Tongue (tissue), 2 donors: Measurements from ENCODE around the gene GALNTL6. TPM values are rescaled to one million over a fixed set of nuclear protein-coding genes. Genes with fewer than 3 reads are reported as not detected.
A peak's percentile ranks its signal among the peaks of the same experiment; 100 is the strongest.

Experiments used
- DNase-seq: peaks from one replicate; pipeline ENCODE4 v3.0.0-alpha.2; 2015
- total RNA-seq: library from RNA; depleted of rRNA; stranded (reverse); fragments of >200 nt; gene quantifications from one replicate; pipeline ENCODE4 v1.2.3, GENCODE V29; 2014

GALNTL6 gene
- total RNA-seq, 1 donor from 2014 or later, result 0.62 TPM

DNA sequence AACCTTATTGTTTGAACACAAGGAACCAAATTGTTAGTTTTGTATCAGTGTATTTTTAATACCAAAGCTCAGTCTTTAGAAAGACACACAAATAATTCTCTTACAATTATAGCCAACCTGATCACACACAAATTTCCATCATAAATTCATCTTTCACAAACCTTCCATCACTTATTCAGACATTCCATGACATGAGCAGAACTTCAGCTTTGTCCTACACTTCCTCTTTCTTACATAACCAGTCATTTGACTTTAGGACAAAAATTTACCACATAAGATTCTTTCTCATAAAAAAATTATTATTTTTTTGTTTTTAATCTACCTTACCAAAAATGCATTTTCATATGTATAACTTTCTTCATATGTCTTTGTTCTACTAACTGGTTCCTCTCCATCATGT is 312.2 kb downstream of the GALNTL6 start:
- DNase-seq, result no peak

GRCh38 chr4:172127168-172127567 is 314.0 kb downstream of the GALNTL6 start:
- no peak for DNase-seq

GRCh38 chr4:172129593-172129992 is 316.4 kb downstream of the GALNTL6 start:
- DNase-seq, result no peak

DNA sequence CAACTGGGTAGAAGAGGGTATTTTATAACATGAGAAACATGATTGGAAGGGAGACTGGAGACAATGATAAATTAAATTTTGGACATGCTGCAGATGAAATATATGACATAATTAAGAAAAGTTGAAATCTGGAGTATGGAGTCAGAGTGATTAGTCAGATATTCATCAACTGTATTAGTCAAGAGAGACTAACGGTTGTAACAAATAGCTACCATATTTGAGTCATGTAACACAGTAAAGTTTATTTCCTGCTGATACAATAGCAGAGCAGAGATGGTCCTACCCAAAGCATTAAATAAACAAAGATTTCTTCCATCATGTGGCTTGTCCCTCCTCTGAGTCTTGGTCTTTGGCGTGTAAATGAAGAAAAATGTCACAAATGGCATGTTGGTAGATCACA is 321.3 kb downstream of the GALNTL6 start:
- no peak for DNase-seq

- DNase-seq, result no peak
Observed at GRCh38 chr4:172141025-172141424, 327.8 kb downstream of the GALNTL6 start.

- DNase-seq, result no peak
Observed at GRCh38 chr4:172142281-172142741, 329.1 kb downstream of the GALNTL6 start.

GRCh38 chr4:172143605-172144314 is 330.6 kb downstream of the GALNTL6 start:
- no peak for DNase-seq

DNA sequence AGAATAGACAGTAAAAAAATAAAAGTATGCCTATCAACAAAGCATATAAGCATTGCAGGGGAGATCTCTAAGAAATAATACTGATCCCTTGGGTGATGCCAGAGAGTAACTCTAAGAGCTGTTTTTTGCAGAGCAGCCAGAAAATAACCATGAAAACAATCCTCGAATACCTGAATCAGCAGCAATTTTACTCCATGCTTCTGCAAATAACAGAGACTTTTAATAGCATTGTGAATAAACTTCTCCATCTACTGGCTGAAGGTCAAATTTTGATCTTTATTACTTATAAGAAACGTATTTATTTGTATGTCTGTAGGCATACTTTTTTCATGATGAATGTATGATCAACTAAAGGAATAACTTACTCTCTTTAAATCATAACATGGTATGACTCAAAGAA is 334.5 kb downstream of the GALNTL6 start:
- DNase-seq, result no peak

GRCh38 chr4:172149329-172149728 is 336.1 kb downstream of the GALNTL6 start:
- no peak for DNase-seq

DNA sequence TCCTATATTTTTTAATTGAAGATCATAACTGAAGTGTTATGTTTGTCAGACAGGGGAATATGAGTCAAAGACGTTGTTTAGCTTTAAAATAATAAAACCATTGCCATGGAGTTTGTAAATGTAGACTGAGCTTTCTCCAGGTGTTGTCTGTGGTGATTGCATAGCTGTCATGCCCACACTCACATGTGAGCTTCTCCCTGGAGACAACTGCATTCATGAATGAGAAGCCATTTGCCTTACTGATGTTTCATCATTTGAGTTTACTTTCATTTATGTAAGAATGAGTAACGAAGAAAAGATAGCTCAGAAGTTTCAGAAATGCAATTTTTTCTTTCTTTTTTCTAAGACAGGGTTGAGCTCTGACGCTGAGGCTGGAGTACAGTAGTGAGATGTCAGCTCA is 339.1 kb downstream of the GALNTL6 start:
- DNase-seq, result no peak

DNA sequence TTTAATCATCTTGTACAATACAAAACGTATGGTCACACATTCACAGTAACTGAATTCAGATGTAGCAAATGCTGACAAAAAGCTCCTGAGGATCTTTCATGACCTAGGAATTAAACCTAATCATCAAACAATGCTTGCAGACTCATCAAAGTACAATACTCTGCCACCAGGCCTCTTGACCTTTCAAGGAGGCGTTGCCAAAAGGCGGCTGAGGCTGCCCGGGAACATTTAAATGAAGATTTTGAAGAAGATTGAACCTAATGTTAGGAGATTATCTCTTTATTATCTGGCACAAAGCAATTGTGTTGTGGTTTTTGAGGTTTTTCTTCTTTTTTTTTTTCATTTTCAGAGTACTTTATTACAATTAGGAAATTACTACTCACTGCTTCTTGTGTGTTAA is 340.5 kb downstream of the GALNTL6 start:
- DNase-seq, result no peak

DNA sequence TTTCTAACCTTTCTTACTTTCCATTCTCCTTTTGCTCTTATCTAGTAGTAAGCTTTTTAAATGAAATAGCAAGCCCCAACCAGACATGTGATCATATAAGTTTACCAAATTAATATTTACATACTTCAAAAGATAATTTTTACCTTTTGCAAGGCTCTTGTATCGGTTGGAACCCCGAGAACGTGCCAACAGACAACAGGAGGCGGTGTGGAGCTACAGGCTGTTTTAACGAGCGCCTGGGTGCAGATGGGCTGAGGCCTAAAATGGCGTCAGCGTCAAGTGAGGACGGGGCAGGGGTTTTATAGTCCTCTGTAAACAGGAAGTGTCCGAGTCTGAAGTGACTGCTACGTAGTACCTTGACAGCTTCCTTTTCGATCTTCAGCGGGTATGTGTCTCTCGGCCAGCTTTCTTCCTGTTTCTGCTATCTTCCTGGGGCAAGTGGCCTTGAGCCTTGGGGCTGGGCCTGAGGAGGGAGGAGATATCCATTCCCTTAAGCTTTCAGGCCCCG is 342.7 kb downstream of the GALNTL6 start:
- no peak for DNase-seq

DNA sequence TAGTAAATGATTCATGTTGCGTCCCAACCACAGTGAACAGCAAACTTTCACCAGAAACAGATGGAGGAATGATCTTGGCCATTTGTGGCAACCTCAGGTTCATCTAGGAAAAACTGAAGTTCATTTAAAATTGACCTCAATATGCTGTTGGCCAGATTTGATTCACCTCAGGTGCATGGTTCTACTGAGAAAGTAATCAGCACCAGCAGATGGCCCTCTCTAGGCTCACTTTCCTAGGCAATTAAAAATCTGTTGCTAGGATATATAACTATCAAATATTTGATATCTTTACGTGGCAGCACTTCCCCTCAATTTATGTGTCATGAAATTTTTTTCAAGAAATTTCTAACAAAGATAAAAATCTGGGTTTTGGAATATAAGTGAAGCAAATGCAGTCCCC is 344.7 kb downstream of the GALNTL6 start:
- no peak for DNase-seq

- no peak for DNase-seq
Observed at GRCh38 chr4:172163215-172163614, 350.0 kb downstream of the GALNTL6 start.

GRCh38 chr4:172168888-172169287 is 355.7 kb downstream of the GALNTL6 start:
- no peak for DNase-seq

DNA sequence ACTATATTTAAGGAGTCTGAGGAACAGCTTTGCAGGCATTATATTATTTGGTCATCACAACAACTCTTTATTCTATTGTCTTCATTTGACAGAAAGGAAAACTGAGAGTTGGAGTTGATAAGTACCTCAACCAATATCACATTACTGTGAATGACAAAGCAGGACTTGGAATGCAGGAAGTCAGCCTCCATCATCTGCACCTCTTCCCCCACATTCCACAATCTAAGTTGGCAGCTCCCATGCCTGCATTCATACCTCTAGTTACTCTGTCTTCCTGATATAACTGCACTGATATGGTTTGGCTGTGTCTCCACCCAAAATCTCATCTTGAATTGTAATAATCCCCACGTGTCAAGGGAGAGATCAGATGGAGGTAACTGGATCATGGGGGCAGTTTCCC is 356.7 kb downstream of the GALNTL6 start:
- DNase-seq, result no peak

GRCh38 chr4:172173206-172173605 is 360.0 kb downstream of the GALNTL6 start:
- no peak for DNase-seq

DNA sequence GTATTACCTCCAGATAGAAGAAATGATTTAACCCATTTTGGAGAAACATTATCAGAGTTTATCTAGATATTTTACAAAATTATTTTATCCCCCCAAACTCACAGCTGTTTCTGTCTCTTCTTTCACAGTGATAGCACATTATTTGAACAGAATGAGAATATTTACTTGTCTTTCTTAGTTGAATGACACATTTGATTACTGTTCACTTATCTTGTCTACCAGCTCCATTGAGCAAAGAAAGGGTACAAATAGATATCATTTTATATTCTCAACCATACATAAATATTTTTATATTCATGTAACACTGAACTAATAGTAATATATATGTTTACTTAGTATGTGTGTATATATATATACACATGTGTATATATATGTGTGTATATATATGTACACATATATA is 364.2 kb downstream of the GALNTL6 start:
- DNase-seq, result no peak

DNA sequence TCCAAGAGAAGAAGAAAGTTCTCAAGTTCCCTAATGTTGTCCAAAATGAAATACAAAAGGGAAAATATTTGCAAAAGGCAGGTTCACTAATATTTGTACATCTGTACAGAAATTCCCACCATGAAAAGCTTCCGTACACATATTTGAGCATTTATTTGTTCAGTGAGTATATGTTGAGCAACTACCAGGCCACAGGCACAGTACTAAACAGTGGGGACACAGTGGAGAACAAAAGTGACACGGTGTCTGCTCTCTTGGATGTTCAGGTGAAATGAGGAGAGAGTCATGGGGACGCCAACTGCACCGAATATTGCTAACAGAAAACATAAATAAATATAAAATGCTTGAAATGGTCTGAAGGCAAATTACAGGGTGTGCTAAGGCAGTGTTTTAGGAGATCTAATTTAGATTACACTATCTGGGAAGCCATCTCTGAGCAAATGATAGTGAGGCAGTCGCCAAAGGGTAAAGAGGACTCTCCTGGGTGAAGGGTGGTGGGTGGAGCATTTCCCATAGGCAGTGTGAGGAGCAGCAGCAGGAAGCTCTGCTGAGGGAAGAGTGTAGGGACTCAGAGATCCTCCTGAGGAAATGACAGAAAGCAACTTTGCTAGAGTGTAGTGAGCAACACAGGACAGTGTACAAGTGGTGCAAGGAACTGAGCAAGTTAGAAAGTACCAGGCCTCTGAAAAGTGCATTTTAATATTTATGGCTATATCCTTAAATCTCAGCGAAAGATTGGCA is 375.2 kb downstream of the GALNTL6 start:
- no peak for DNase-seq

DNA sequence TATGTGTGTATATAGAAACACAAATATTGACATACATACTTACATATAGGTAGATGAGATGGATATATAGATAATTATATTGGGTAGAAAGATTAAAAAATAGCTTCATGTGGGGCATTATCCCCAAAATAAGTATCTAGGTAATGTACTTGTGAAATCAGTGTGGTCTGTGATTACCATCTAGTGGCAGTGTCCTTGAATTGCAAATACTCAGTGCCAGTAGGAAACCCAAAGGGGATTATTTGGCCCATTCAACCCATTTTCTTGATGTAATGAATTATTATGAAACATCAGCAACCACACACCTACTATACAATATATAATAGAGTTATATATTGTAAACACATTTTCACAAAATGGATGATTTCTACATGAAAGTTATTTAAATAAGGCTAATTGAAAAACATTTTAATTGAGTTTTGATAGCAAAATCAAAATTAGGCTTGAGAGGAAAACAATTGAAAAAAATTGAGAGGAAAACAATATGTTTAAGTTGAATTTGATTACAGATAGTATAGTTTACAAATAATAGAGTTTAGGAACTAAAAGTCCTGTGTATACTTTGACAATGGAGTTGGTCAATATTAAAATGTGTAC is 389.4 kb downstream of the GALNTL6 start:
- DNase-seq, result peak; percentile 31

DNA sequence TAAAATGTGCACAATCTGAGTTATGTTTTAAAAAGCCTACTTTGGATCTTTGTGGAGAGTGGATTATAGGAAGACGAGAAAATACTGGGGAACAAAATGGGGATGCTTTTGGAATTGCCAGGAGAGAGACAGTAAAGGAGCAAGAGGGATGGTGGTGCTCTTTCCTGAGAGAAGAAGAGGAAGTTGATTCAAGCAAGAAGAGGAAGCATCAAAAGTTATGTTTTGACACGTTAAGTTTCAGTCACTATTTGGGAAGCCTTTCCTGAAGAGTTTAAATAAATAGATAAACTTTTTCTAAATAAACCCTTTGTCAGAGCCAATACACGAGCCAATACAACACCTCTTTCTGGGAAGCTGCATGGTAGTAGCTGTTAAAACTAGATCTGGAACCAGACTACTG is 394.1 kb downstream of the GALNTL6 start:
- DNase-seq, result no peak

GRCh38 chr4:172207886-172208285 is 394.7 kb downstream of the GALNTL6 start:
- no peak for DNase-seq

GRCh38 chr4:172220679-172221078 is 407.5 kb downstream of the GALNTL6 start:
- no peak for DNase-seq
